Vagina (tissue), 2 donors: ENCODE measurements around the gene TMPRSS2.

ENCODE experiments used
- POLR2A ChIP-seq, 2 donors: fragments of 450-650 bp; IDR thresholded peaks; one replicate each; pipeline ENCODE4 v1.6.1; 2017; ENCODE audit warnings: antibody characterized with exemption in 2 of 2, mild to moderate bottlenecking in 2 of 2, moderate library complexity in 2 of 2
- POLR2AphosphoS5 ChIP-seq, 2 donors: sonication (generic); formaldehyde crosslinking; IDR thresholded peaks; one replicate each; pipeline ENCODE4 v1.9.0; 2017; ENCODE audit warnings: antibody characterized with exemption in 2 of 2, mild to moderate bottlenecking in 2 of 2, low read depth in 1 of 2; ENCODE audit not compliant: insufficient read depth in 1 of 2
- TF ChIP-seq, protein P1 (sequence below), 3 experiments: fragments of 450-650 bp in 2 of 3; fragments of 200-600 bp in 1 of 3; sonication (generic) in 1 of 3; IDR thresholded peaks; one replicate each; pipeline ENCODE4 v1.5.1; 2017 to 2019; ENCODE audit warnings: antibody characterized with exemption in 3 of 3, mild to moderate bottlenecking in 2 of 3, moderate library complexity in 2 of 3

- TF ChIP-seq, protein P1, sequence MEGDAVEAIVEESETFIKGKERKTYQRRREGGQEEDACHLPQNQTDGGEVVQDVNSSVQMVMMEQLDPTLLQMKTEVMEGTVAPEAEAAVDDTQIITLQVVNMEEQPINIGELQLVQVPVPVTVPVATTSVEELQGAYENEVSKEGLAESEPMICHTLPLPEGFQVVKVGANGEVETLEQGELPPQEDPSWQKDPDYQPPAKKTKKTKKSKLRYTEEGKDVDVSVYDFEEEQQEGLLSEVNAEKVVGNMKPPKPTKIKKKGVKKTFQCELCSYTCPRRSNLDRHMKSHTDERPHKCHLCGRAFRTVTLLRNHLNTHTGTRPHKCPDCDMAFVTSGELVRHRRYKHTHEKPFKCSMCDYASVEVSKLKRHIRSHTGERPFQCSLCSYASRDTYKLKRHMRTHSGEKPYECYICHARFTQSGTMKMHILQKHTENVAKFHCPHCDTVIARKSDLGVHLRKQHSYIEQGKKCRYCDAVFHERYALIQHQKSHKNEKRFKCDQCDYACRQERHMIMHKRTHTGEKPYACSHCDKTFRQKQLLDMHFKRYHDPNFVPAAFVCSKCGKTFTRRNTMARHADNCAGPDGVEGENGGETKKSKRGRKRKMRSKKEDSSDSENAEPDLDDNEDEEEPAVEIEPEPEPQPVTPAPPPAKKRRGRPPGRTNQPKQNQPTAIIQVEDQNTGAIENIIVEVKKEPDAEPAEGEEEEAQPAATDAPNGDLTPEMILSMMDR (IDR thresholded peaks at IDR 0.05) = no peak
- no peak for TF ChIP-seq POLR2AphosphoS5 (IDR thresholded peaks at IDR 0.05; ENCODE audit: insufficient read depth in 1 of 2, low read depth in 1 of 2)
- no peak for TF ChIP-seq POLR2A (IDR thresholded peaks at IDR 0.05)
Measured at GRCh38 chr21:41470054-41470453, 37.9 kb downstream of the TMPRSS2 start.
